ENCODE data around the gene TRMT11. TPM values are rescaled to one million over a fixed set of nuclear protein-coding genes. Genes with fewer than 3 reads are reported as not detected.

The TRMT11 gene
- total RNA-seq, 4 donors from 2014 or later: 23.6 to 152 (median 28.9) TPM

- DNase-seq: no peak
- TF ChIP-seq, protein P1, sequence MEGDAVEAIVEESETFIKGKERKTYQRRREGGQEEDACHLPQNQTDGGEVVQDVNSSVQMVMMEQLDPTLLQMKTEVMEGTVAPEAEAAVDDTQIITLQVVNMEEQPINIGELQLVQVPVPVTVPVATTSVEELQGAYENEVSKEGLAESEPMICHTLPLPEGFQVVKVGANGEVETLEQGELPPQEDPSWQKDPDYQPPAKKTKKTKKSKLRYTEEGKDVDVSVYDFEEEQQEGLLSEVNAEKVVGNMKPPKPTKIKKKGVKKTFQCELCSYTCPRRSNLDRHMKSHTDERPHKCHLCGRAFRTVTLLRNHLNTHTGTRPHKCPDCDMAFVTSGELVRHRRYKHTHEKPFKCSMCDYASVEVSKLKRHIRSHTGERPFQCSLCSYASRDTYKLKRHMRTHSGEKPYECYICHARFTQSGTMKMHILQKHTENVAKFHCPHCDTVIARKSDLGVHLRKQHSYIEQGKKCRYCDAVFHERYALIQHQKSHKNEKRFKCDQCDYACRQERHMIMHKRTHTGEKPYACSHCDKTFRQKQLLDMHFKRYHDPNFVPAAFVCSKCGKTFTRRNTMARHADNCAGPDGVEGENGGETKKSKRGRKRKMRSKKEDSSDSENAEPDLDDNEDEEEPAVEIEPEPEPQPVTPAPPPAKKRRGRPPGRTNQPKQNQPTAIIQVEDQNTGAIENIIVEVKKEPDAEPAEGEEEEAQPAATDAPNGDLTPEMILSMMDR (IDR thresholded peaks at IDR 0.05): no peak
- TF ChIP-seq POLR2A (IDR thresholded peaks at IDR 0.05) (no peak), POLR2AphosphoS5 (IDR thresholded peaks at IDR 0.05) (no peak), EP300 (IDR thresholded peaks at IDR 0.05; ENCODE audit: low read depth) (no peak)
- Histone ChIP-seq H3K27me3 (no peaks in the 10 kb centered on the region), H3K9me3 (no peaks in the 10 kb centered on the region), H3K4me1 (peaks cover 0 to 8% (median 0%) of the 10 kb centered on the region in 4 donors), H3K36me3 (no peaks in the 10 kb centered on the region), H3K4me3 (no peak overlapping the region), H3K27ac (no peak overlapping the region)
- WGBS, 2 donors (ENCODE audit: low coverage in 1 of 2): 23 to 57% methylated on average over 2 to 4 of the region's 4 CpGs
- in situ Hi-C loops (cut with MboI; ENCODE audit: low pct_ligation_motif_present in 1 of 4, low pct_unique_long_range_greater_than_20kb in 1 of 4, low sequenced_read_pairs in 3 of 4): no loop called here
- intact Hi-C loops (cut with DNase I; ENCODE audit: low total_unique reads): no loop called here
Measured at GRCh38 chr6:126064257-126064747, 78.0 kb downstream of the TRMT11 start.

- no peaks in the 10 kb centered on the region for H3K36me3 ChIP-seq
- no peak overlapping the region for H3K4me3 ChIP-seq
- in situ Hi-C loops (cut with MboI; ENCODE audit: low pct_ligation_motif_present in 1 of 4, low pct_unique_long_range_greater_than_20kb in 1 of 4, low sequenced_read_pairs in 3 of 4): no loop called here
- 69 to 76% methylated on average over 5 to 7 of the region's 7 CpGs for WGBS, 2 donors (ENCODE audit: low coverage in 1 of 2)
- TF ChIP-seq POLR2AphosphoS5 (IDR thresholded peaks at IDR 0.05) (no peak), POLR2A (IDR thresholded peaks at IDR 0.05) (no peak), EP300 (IDR thresholded peaks at IDR 0.05; ENCODE audit: low read depth) (no peak)
- TF ChIP-seq, protein P1 (IDR thresholded peaks at IDR 0.05): no peak
- peaks cover 0 to 8% (median 0%) of the 10 kb centered on the region in 4 donors for H3K4me1 ChIP-seq
- H3K27me3 ChIP-seq: no peaks in the 10 kb centered on the region
- DNase-seq: no peak
- intact Hi-C loops (cut with DNase I; ENCODE audit: low total_unique reads): no loop called here
- H3K9me3 ChIP-seq: no peaks in the 10 kb centered on the region
- no peak overlapping the region for H3K27ac ChIP-seq
Measured at GRCh38 chr6:126064748-126065401, 78.5 kb downstream of the TRMT11 start.

DNA sequence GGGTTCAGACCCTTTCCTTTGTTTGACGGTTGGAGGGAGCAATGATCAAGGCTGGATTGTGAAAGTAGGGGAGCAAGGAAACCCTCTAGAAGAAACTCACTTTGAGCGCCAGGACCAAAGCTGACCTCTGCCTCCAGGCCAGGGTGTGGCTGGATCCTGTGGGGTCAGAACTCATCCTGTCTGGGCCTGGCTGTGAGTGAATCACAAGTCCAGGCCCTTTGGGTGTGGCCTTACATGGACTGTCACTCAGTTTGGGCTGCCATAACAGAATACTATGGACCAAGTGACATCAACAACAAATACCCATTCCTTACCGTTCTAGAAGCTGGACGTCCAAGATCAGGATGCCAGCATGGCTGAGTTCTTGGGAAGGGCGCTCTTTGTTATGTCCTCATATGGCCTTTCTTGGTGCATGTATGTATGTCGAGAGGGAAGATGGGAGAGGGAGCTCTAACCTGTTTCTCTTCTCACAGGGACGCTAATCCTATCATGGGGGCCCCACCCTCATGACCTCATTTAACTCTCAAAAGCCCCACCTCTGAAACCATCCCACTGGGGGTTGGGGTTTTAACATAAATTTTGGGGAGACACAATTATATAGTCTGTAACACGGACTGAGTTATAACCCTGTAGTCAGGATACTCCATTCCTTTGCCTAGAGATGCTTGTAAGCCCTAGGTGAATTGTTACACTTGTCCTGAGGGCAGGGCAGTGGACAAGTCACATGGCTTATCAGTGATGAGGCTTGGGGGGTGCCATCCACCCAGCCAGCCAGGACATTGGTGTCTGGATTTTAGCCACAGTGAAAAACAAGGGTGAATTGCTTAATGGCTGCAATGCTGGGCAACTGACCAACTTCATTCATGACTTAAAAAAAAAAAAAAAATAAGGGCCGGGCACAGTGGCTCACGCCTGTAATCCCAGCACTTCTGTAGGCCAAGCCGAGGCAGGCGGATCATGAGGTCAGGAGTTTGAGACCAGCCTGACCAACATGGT, 80.0 kb downstream of the TRMT11 start:
- in situ Hi-C loops (cut with MboI; ENCODE audit: low pct_ligation_motif_present in 1 of 4, low pct_unique_long_range_greater_than_20kb in 1 of 4, low sequenced_read_pairs in 3 of 4): no loop called here
- Histone ChIP-seq H3K27me3 (no peaks in the 10 kb centered on the region), H3K27ac (no peak overlapping the region), H3K4me1 (peaks cover 0 to 8% (median 0%) of the 10 kb centered on the region in 4 donors), H3K36me3 (no peaks in the 10 kb centered on the region), H3K4me3 (no peak overlapping the region), H3K9me3 (no peaks in the 10 kb centered on the region)
- TF ChIP-seq EP300 (IDR thresholded peaks at IDR 0.05; ENCODE audit: low read depth) (no peak), POLR2AphosphoS5 (IDR thresholded peaks at IDR 0.05) (no peak), POLR2A (IDR thresholded peaks at IDR 0.05) (no peak)
- TF ChIP-seq, protein P1 (IDR thresholded peaks at IDR 0.05): no peak
- no peak for DNase-seq
- 94 to 100% methylated on average over 7 to 12 of the region's 12 CpGs for WGBS, 2 donors (ENCODE audit: low coverage in 1 of 2)
- intact Hi-C loops (cut with DNase I; ENCODE audit: low total_unique reads): no loop called here

DNA sequence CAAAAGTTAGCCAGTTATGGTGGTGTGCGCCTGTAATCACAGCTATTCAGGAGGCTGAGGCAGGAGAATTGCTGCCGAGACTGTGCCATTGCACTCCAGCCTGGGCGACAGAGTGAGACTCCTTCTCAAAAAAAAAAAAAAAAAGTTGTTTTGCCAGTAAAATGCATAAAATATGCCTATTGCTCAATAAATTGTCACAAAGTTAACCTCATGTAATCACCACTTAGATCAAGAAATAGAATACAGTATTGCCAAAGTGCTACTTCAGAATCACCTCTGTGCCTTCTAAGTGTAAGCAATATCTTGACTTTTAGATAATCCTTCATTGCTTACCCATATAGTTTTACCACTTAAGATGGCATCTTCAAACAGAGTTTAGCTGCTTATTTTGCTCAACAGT, 80.7 kb downstream of the TRMT11 start:
- intact Hi-C loops (cut with DNase I; ENCODE audit: low total_unique reads): no loop called here
- no peak overlapping the region for H3K27ac ChIP-seq
- in situ Hi-C loops (cut with MboI; ENCODE audit: low pct_ligation_motif_present in 1 of 4, low pct_unique_long_range_greater_than_20kb in 1 of 4, low sequenced_read_pairs in 3 of 4): no loop called here
- TF ChIP-seq EP300 (IDR thresholded peaks at IDR 0.05; ENCODE audit: low read depth) (no peak), POLR2AphosphoS5 (IDR thresholded peaks at IDR 0.05) (no peak), POLR2A (IDR thresholded peaks at IDR 0.05) (no peak)
- TF ChIP-seq, protein P1 (IDR thresholded peaks at IDR 0.05): no peak
- H3K4me1 ChIP-seq: peaks cover 0 to 8% (median 0%) of the 10 kb centered on the region in 4 donors
- no peak for DNase-seq
- no peaks in the 10 kb centered on the region for H3K27me3 ChIP-seq
- 98% methylated on average over 3 of the region's 3 CpGs; no CpG with 5 or more reads in 1 of the 2 donors for WGBS, 2 donors (ENCODE audit: low coverage in 1 of 2)
- no peaks in the 10 kb centered on the region for H3K9me3 ChIP-seq
- H3K36me3 ChIP-seq: no peaks in the 10 kb centered on the region
- H3K4me3 ChIP-seq: no peak overlapping the region

All from transverse colon (tissue), 4 donors.